GM12872 (cell line): ENCODE results near the gene CCNE1.

Source experiments
- TF ChIP-seq, protein P1 (sequence below): IDR thresholded peaks from 3 replicates; pipeline ENCODE4 v1.5.1; 2011; ENCODE audit warnings: low read depth, mild to moderate bottlenecking, low read length, moderate library complexity; ENCODE audit not compliant: insufficient read depth

CCNE1 gene

GRCh38 chr19:29837448-29837981 is 25.7 kb downstream of the CCNE1 start:
- TF ChIP-seq, protein P1, sequence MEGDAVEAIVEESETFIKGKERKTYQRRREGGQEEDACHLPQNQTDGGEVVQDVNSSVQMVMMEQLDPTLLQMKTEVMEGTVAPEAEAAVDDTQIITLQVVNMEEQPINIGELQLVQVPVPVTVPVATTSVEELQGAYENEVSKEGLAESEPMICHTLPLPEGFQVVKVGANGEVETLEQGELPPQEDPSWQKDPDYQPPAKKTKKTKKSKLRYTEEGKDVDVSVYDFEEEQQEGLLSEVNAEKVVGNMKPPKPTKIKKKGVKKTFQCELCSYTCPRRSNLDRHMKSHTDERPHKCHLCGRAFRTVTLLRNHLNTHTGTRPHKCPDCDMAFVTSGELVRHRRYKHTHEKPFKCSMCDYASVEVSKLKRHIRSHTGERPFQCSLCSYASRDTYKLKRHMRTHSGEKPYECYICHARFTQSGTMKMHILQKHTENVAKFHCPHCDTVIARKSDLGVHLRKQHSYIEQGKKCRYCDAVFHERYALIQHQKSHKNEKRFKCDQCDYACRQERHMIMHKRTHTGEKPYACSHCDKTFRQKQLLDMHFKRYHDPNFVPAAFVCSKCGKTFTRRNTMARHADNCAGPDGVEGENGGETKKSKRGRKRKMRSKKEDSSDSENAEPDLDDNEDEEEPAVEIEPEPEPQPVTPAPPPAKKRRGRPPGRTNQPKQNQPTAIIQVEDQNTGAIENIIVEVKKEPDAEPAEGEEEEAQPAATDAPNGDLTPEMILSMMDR, result no peak

DNA sequence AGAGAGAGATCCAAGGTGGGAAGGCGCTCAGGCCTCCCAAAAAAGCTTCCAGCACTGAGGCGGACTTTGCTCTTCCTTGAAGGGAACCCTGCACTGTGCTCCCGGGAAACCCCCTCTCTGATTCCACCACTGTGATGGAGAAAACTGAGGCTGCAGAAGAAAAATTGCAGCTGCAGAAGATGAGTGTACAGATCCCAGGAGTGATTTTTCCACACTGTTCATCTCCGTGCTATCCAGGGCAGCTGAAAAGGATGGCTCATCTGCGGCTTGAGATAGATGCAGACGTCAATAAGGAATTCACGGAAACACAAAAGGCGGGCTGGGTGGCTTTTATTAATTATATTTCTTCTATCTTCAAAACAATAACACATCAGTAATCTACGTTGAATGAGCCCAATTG is 26.2 kb downstream of the CCNE1 start:
- TF ChIP-seq, protein P1, result no peak

DNA sequence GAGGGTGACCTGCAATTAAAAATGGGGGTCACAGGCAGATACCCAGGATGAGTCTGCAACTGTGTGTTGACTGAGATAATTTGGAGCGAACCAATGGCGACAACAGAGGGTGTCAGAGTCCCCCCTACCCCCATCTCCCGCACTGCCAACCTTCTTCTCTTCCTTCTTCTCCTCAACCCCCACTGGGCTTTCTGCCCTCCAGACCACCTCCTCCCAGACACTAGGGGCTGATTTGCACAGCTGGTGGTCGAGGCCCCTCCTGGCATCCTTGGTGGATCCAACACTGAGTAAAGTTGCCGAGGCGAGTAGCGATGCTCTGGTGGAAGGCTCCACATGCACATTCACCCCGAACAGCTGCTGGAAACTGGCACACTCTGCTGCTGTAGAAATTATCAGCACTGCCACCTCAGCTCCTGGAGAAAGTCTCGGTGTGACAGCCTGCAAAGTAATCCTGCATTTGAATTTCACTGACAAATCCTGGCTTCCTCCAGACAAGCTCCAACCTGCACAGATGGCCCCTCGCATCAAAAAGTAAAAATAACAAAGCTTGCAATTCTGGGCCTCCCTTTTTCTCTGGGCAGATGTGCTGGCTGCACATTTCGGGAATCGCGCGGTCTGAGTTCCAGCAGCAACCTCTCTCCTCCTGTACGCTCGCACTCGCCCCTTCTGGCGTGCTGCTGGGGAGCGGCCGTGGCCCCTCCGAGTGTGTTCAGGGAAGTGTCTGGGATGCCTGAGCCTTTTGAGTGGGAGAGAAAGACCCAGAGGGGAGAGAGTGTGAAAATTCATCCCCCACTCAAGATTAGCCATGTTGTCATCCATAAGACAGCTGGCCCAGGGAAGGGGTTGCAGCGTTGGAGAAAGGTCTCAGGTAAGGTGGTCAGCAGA is 28.5 kb downstream of the CCNE1 start:
- TF ChIP-seq, protein P1, result no peak

DNA sequence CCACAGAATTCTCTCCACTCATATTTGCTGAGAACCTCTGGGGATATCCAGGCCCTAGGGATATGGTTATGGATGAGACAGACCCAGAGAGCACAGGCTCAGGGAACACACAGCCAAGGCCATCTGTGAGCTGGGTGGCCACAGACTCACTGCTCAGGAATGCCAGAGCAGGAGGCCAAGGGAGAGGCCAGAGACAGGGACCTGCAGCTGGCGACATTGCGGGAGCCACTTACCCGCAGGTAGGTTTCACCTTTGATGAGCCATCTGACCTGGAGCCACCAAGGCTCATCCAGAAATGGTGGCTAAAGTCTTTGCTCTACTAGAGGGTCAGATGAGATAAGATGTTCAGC is 29.4 kb downstream of the CCNE1 start:
- TF ChIP-seq, protein P1, result no peak

GRCh38 chr19:29841559-29842367 is 30.0 kb downstream of the CCNE1 start:
- TF ChIP-seq, protein P1, result no peak

DNA sequence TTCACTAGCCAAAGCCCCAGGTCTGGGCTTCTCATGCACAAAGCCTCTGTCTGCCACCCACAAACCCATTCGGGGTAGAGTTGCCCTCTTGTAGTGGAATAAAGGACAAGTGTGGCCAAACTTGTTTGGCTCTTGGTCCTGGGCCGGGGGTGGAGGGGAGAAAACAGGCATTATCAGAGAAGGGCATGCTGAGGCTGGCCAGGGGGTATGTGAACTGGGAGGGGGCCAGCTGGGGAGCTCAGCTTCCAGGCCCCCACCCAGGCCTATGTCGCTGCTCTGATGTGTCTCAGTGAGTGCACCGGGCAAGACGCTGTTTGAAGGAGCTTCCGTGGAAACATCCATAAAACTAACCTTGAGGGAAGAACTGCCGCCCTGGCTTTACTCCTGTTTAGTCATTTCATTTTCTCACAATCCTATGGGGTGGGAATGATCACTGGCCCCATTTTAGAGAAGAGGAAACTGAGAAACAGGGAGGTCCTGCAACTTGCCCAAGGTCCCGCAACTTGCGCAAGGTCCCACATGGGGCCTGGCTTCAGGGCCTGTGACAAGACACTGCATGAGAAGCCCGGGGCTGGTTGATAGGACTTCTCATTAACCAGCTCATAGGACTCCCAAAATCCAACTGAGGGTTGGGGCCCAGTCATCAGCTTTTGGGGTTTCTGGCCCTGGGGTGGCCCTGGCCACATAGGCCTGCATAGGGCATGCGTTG is 30.8 kb downstream of the CCNE1 start:
- TF ChIP-seq, protein P1, result no peak
